OCI-LY7 (cell line): ENCODE results near the gene NT5M. TPM values are rescaled to one million over a fixed set of nuclear protein-coding genes. Genes with fewer than 3 reads are reported as not detected.

ENCODE experiments used
- BruUV-seq: library from RNA; stranded (reverse); fragments of 400-500 nt; replicated peaks from 2 replicates; lab custom pipeline; 2021; lab: Mats Ljungman, UMichigan
- CTCF ChIA-PET: fragments of 300-600 bp; sonication (Branson Sonifier 250); formaldehyde crosslinking; loops from one replicate; lab custom pipeline; 2022; ENCODE audit warnings: antibody characterized with exemption; ENCODE audit not compliant: unreplicated experiment; lab: Charles Lee
- POLR2A ChIA-PET: fragments of 300-600 bp; sonication (Branson Sonifier 250); formaldehyde crosslinking; loops from one replicate; lab custom pipeline; 2022; ENCODE audit warnings: antibody characterized with exemption; lab: Charles Lee
- DNase-seq: peaks from one replicate; pipeline ENCODE4 v3.0.0-alpha.2; 2015; ENCODE audit warnings: low spot score
- H2AFZ ChIP-seq: fragments of 200-600 bp; sonication (generic), shearing (Covaris generic); 2 replicates; pipeline ENCODE4 v1.6.1; 2014; ENCODE audit warnings: mild to moderate bottlenecking, antibody characterized with exemption, low read length, moderate library complexity
- H3K27ac ChIP-seq: fragments of 200-600 bp; sonication (generic); 2 replicates; pipeline ENCODE4 v1.5.1; 2014; ENCODE audit warnings: mixed run types, low read depth, mild to moderate bottlenecking, moderate library complexity, low read length, inconsistent platforms; ENCODE audit not compliant: poor library complexity, severe bottlenecking
- H3K36me3 ChIP-seq: fragments of 200-600 bp; sonication (generic); 2 replicates; pipeline ENCODE4 v1.6.1; 2014; ENCODE audit warnings: mild to moderate bottlenecking, antibody characterized with exemption, low read length, moderate library complexity, mixed read lengths; ENCODE audit not compliant: insufficient read depth
- H3K4me1 ChIP-seq: fragments of 200-600 bp; sonication (generic); 2 replicates; pipeline ENCODE4 v1.5.1; 2014; ENCODE audit warnings: mild to moderate bottlenecking, low read length; ENCODE audit not compliant: insufficient read depth, poor library complexity, severe bottlenecking
- H3K4me2 ChIP-seq: fragments of 200-600 bp; sonication (generic); 2 replicates; pipeline ENCODE4 v1.6.1; 2014; ENCODE audit warnings: mild to moderate bottlenecking, low read length
- H3K4me3 ChIP-seq: fragments of 200-600 bp; sonication (generic); 2 replicates; pipeline ENCODE4 v1.5.1; 2014; ENCODE audit warnings: mild to moderate bottlenecking, low read depth, low read length; ENCODE audit not compliant: poor library complexity, severe bottlenecking
- H3K79me2 ChIP-seq: fragments of 200-600 bp; sonication (generic); 2 replicates; pipeline ENCODE4 v1.6.1; 2016; ENCODE audit warnings: low read depth, mild to moderate bottlenecking, low read length, moderate library complexity, mixed read lengths; ENCODE audit not compliant: insufficient read depth
- H3K9me2 ChIP-seq: fragments of 200-600 bp; sonication (generic); 2 replicates; pipeline ENCODE4 v1.6.1; 2016; ENCODE audit warnings: mild to moderate bottlenecking, low read length, mixed read lengths; ENCODE audit not compliant: insufficient read depth
- H3K9me3 ChIP-seq: fragments of 200-600 bp; sonication (generic); 2 replicates; pipeline ENCODE4 v1.6.1; 2014; ENCODE audit warnings: mild to moderate bottlenecking, mixed run types, low read length, mixed read lengths
- H4K20me1 ChIP-seq: fragments of 200-600 bp; sonication (generic); 2 replicates; pipeline ENCODE4 v1.6.1; 2014; ENCODE audit warnings: mild to moderate bottlenecking, antibody characterized with exemption, low read length, moderate library complexity, mixed read lengths; ENCODE audit not compliant: insufficient read depth
- EZH2phosphoT487 ChIP-seq: fragments of 200-600 bp; sonication (generic); IDR thresholded peaks from 2 replicates; pipeline ENCODE4 v1.6.1; 2018; ENCODE audit warnings: low read depth, borderline replicate concordance, mild to moderate bottlenecking, mixed run types, antibody characterized with exemption, low read length, moderate library complexity, mixed read lengths
- intact Hi-C: fragments of 100-400 bp; cut with micrococcal nuclease; formaldehyde crosslinking; loops from one replicate; pipeline ENCODE4 v1.10.0; 2022; ENCODE audit not compliant: unreplicated experiment
- total RNA-seq, 2 experiments: library from RNA; depleted of rRNA in 1 of 2; stranded (reverse); fragments of >200 nt in 1 of 2; shearing (Covaris generic) in 1 of 2; gene quantifications; 2 replicates each; pipeline ENCODE4 v1.2.3, GENCODE V29; 2014 to 2022
- TF ChIP-seq, protein P1 (sequence below): fragments of 200-600 bp; sonication (generic); conservative IDR thresholded peaks from 2 replicates; pipeline ENCODE4 v1.5.1; 2014; ENCODE audit warnings: mild to moderate bottlenecking, antibody characterized with exemption, low read length, moderate library complexity, mixed read lengths

NT5M gene
- total RNA-seq, 2 experiments from 2014 or later, result 8.2 to 14.0 TPM

DNA sequence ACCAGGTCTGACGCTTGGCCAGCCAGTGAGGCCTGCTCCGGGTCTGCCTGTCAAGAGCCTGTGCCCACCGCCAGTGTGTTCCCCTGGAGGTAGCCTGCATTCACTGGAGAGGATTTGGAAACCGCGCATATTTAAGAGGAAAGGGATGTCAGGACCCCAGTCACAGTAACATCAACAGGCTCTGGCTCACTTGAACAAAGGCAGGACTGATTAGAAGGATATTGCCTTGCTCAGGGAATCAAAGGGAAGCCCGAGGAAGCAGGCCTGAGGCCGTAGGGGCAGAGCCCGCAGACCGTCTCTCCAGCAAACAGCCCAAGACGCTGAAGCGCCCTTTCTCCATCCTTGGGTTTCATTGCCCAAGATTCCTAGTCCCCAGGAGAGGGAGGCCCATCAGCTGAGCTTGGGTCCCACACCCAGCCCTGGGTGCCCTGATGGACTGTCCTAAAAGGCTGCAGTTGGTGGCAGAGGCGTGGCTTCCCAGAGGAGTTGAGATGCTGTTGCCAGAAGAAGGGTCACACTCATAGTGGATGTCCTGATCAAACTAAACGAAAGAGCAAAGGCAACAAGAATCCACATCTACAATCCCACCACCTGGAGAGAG is 23.2 kb downstream of the NT5M start:
- Histone ChIP-seq H3K36me3 (no peaks in the 10 kb centered on the region), H3K9me2 (no peaks in the 10 kb centered on the region), H2AFZ (no peak overlapping the region), H3K4me2 (no peak overlapping the region), H3K4me1 (no peaks in the 10 kb centered on the region), H3K4me3 (no peak overlapping the region), H3K27ac (no peak overlapping the region), H3K79me2 (no peaks in the 10 kb centered on the region), H4K20me1 (no peaks in the 10 kb centered on the region), H3K9me3 (no peaks in the 10 kb centered on the region)
- CTCF ChIA-PET, result no interaction called here
- POLR2A ChIA-PET, result no interaction called here
- intact Hi-C loops, result no loop called here
- no peak for DNase-seq
- TF ChIP-seq, protein P1, sequence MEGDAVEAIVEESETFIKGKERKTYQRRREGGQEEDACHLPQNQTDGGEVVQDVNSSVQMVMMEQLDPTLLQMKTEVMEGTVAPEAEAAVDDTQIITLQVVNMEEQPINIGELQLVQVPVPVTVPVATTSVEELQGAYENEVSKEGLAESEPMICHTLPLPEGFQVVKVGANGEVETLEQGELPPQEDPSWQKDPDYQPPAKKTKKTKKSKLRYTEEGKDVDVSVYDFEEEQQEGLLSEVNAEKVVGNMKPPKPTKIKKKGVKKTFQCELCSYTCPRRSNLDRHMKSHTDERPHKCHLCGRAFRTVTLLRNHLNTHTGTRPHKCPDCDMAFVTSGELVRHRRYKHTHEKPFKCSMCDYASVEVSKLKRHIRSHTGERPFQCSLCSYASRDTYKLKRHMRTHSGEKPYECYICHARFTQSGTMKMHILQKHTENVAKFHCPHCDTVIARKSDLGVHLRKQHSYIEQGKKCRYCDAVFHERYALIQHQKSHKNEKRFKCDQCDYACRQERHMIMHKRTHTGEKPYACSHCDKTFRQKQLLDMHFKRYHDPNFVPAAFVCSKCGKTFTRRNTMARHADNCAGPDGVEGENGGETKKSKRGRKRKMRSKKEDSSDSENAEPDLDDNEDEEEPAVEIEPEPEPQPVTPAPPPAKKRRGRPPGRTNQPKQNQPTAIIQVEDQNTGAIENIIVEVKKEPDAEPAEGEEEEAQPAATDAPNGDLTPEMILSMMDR, result no peak
- no peak for TF ChIP-seq EZH2phosphoT487
- no TSS peak for BruUV-seq

DNA sequence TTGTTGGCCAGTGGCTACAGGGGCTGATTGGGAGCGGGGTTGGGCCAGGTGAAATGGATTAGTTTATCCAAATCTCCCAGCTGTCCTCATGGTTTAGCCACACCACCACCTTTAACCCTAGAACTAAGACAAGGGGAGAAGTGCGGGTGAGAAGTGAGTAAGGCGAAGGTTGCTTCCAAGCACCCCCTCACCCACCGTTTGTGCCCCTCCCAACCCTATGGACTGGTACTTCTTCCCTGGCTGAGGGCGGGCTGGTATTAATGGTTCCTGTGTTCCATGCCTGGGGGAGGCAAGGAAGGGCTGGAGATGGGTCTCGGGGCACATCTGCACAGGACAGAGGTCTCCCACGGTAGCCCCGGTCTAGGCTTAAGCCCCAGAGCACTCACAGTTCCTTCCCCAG is 25.1 kb downstream of the NT5M start:
- H3K4me1 ChIP-seq, result no peaks in the 10 kb centered on the region
- no peak overlapping the region for H3K4me2 ChIP-seq
- no peak overlapping the region for H3K4me3 ChIP-seq
- no peaks in the 10 kb centered on the region for H3K36me3 ChIP-seq
- POLR2A ChIA-PET, result interaction anchor here (0.6 to 0.7 kb wide), 3 partner anchors 10 to 184 kb away, joined by 3 to 7 read pairs (median 4); no protein-coding TSS in a partner anchor
- no TSS peak for BruUV-seq
- H2AFZ ChIP-seq, result no peak overlapping the region
- intact Hi-C loops, result no loop called here
- no peaks in the 10 kb centered on the region for H3K79me2 ChIP-seq
- H4K20me1 ChIP-seq, result no peaks in the 10 kb centered on the region
- CTCF ChIA-PET, result no interaction called here
- H3K9me3 ChIP-seq, result no peaks in the 10 kb centered on the region
- TF ChIP-seq, protein P1, result no peak
- no peak for TF ChIP-seq EZH2phosphoT487
- no peak for DNase-seq
- H3K27ac ChIP-seq, result no peak overlapping the region
- no peaks in the 10 kb centered on the region for H3K9me2 ChIP-seq

DNA sequence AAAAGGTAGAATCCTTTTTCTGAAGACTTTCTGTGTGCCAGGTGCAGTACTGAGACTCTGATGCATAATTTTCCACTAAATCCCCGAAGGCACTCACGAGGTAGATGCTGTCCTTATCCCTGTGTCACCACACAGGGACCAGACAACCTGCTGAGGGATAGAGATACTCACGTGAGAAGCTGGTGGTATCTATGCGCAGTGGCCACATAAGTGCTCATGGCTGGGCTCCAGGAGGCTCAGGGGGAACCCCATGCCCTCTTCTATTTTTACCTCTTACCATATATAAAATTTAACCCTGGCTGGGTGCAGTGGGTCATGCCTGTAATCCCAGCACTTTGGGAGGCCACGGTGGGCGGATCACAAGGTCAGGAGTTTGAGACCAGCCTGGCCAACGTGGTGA is 38.3 kb downstream of the NT5M start:
- Histone ChIP-seq H3K4me2 (no peak overlapping the region), H3K36me3 (no peaks in the 10 kb centered on the region), H3K9me2 (no peaks in the 10 kb centered on the region), H2AFZ (no peak overlapping the region), H3K4me3 (no peak overlapping the region), H3K9me3 (no peaks in the 10 kb centered on the region), H3K79me2 (no peaks in the 10 kb centered on the region), H4K20me1 (no peaks in the 10 kb centered on the region), H3K27ac (no peak overlapping the region), H3K4me1 (no peaks in the 10 kb centered on the region)
- intact Hi-C loops, result no loop called here
- no peak for DNase-seq
- BruUV-seq, result no TSS peak
- ChIA-PET POLR2A (no interaction called here), CTCF (no interaction called here)
- TF ChIP-seq, protein P1, result no peak
- no peak for TF ChIP-seq EZH2phosphoT487
